Activated CD4-positive, CD25-positive, alpha-beta regulatory T cell (primary cell): ENCODE data around the gene MAP3K14.
"Not testable (repeated sequence)": the region's sequence is repeated elsewhere in the genome, so short reads cannot be mapped to it uniquely, and the experiment has no call there.

Experiments used
- DNase-seq, 4 experiments: peaks; one replicate each; lab custom pipeline; 2025; lab: John Stamatoyannopoulos, UW

MAP3K14 gene

GRCh38 chr17:45315648-45316433, 979 bp downstream of the MAP3K14 start:
- DNase-seq = no peak

DNA sequence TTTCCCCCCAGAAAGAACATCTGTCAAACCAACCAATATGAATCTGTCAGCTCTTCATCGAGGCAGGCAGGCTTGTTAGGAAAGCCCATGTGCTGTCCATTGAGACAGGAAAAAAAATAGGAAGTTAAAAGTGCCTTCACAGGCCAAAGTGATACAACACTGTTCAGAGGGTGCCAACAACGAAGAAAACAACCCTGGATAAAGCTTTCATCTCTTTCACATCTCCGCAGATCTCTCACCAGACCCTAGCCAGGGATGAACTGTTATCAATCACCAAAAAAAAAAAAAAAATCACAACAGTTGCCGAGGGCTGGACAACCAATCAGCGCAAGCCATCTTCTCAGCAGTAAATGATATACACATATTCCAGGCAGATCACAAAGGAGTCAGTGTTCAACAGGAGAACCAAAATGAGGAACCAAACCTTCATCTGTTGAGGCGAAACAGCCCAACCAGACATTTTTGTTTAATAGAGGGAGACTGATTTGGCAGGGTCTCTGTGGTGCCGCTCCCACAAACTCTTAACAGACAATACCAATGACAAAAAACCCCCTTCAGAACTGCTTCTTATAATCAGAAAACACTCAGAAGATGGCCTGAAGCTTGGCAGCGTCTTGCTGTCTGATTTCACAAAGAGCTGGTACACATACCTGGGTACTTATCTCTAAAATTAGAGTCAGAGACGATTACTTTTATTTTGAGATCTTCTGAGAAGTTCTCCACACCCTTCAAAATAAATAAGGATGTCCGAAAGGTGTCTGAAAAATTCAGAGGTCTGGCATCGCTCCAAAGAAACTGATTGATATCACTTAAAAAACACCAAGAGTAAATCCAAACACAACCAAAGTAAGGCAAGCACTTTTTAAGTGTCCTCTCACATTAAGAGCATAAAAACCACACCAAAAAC, 1.8 kb downstream of the MAP3K14 start:
- DNase-seq = no peak

GRCh38 chr17:45313996-45314740, 2.7 kb downstream of the MAP3K14 start:
- DNase-seq = no peak

DNA sequence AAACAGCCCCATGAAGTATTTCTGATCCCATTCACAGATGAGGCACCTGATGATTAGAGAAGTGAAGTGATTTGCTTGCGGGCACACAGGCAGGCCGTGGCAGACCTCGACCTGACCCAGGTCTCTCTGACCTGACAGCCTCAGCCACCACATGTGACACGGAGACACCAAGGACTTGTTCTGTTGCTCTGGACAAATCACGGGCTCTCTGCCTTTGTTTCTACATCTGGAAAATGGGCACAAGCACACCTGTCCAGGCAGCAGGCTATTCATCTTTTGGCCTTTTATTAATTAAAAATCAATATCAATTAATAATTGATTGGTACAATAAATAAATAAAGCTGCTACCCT, 3.4 kb downstream of the MAP3K14 start:
- DNase-seq = no peak

DNA sequence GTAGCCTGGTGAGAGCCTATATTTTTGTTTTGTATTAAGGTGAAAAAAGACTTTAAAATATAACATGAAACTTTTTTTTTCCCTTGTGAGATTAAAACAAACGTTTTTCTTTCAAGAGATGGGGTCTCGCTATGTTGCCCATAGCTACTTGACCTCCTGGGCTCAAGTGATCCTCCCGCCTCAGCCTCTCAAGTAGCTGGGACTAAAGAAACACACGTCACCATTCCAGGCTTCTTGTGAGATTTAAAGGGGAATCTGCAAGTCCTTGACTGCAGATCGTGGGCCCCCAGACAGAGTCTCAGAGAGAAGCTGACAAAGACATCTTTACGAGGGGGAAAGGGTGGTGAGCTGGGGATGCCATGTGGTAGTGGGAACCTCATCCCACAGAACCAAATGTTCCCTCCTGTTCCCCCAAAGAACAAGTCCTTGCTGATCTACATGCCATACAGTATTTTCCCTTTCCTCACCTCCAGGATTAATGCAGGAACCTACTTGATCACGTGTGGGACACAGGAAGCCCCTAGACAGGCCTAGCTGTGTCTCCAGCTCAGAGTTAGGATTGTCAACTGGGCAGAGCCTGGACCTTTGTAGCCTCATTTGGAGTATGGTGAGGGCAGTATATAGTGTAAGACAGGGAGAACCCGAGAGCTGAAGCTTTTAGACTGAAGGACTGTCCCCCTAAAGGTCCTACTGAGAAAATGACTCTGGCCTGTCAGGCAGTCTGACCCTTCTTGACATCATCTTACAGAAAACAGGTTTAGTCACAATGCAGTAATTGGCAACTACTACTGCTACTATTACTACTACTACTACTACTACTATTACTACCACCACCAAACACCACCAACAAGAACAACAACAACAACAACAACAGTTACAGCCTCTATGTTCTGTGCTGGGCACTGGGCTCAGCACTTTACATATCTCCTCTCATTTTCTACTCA, 4.1 kb downstream of the MAP3K14 start:
- DNase-seq = no peak

DNA sequence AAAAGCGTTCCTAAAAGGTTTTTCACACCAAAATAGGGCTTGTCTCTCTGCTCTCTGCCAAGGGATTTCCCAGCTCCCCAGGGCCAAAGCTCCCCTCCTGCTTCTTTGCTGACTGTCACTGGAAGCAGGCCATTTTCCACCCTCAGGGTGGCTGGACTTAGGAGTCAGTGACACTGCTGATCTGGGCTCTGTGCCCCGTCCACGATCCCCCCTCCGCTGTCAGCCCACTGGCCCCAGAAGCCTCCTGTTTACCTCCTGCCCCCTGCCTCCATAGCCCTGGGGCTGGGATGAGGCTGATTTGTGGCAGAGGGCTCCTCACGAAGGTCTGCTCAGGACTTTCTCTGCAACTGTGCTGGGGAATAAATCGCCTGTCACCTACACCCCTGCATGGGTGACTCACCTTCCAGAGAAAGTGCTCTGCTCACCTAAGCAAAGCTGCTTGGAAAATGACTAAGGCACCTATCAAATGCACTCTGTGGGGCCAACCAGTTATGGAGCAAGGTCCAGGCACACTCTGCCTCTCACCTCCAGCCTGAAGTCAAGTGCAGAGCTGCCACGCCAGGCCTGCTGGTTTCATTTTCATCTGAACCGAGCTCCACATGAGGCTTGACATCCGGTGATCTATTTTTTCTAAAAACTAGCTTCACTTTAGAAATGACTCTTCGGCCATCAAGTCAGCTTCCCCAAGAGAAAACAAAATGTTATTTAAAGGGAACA, 4.9 kb downstream of the MAP3K14 start:
- peak; percentile 32 to 57 (median 34) for DNase-seq

DNA sequence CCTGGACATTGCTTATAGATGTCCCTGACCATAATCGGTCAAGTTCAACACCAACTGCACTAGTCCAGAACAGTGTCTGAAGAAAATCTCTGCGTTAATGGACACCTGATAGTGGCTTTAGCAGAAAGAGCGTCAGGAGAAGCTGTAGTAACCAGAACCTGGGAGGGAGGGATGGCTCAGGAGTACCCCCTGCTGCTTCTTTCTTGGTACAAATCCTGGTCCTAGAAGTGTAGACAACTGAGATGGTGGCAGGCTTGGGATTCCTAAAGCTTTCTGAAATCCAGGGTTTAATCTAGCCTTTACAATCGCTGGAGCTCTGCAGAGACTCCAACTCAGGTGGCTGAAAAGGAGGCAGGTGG, 5.4 kb downstream of the MAP3K14 start:
- DNase-seq = no peak

DNA sequence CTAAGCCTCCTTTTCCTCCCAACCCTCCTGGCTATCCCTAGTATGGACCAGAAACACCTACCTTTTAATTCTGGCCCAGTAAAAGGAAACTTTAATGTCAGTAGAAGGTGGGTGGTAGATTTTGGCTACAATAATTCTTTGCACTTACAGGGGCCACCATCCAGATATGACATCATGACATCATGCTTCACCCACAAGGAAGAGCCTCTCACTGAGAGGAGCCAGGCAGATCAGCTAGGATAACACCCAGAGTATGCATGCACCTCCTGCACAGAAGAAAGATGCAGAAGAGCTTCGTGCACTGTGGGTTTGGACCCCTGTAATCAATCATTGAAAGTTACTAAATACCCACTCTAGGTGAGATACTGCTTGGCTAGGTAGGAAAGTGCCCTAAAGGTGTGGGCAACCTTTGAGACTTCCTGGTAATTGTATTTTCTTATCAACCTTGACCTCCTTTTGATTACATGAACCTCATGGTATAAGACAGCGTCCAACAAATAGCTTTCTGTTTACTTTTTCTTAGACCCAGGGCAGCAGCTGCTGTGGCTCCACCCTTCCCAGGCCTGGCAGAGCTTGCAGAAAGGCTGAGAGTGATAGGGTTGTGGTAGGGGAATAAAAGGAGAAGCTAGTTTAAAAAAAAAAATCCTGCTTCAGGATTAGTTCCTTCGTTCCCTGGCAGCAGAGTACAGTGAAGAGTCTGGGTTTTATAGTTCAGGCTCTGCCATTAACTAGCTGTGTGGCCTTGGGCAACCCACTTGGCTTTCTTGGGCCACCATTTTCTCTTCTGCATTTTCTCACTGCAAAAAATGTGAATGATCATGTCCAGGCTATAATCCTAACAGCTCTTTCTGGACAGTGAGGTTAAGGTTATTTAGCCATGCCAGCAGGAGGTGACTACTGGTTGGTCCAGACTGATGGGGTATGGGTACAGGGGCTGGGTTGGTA, 6.2 kb downstream of the MAP3K14 start:
- DNase-seq = no peak

DNA sequence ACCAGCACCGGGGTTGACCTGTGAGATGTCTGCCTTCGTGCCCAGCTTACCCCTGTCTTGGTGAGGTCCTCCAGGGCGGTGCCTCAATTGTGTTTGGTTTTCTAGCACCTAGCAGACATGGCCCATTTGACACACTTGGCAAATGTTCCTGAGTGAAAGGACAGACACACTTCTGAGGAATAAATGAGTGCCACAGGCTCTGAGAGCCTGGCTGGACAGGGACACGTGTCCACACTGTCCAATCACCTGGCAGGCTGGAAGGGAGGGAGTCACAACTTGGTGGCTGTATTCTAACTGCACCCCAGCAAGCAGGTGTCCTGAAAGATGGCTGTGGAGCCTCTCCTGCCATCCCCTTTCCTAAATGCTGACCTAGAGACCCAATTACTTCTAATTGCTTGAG, 7.4 kb downstream of the MAP3K14 start:
- DNase-seq = no peak

- DNase-seq = no peak
Measured at GRCh38 chr17:45308840-45309239, 8.0 kb downstream of the MAP3K14 start.

GRCh38 chr17:45308016-45308365, 8.8 kb downstream of the MAP3K14 start:
- DNase-seq = no peak

- no peak for DNase-seq
Measured at GRCh38 chr17:45307290-45308015, 9.4 kb downstream of the MAP3K14 start.

DNA sequence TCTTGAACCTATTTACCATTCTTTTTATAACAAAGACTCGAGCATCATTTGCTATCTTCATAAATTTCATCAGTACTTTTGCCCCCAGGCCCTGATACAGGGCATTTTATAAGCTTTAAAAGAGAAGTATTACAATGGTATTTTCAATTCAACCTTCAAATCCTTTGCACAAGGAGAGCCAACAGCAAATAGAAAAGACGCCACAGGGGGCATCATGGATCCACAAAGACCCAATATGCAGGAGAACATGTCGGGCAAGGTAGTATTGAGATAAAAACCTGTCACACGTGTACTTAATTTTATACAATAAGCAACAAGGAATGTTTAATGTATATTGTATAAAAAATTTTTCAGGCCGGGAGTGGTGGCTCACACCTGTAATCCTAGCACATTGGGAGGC, 10.2 kb downstream of the MAP3K14 start:
- no peak for DNase-seq

GRCh38 chr17:45306094-45306493, 10.7 kb downstream of the MAP3K14 start:
- no peak for DNase-seq

DNA sequence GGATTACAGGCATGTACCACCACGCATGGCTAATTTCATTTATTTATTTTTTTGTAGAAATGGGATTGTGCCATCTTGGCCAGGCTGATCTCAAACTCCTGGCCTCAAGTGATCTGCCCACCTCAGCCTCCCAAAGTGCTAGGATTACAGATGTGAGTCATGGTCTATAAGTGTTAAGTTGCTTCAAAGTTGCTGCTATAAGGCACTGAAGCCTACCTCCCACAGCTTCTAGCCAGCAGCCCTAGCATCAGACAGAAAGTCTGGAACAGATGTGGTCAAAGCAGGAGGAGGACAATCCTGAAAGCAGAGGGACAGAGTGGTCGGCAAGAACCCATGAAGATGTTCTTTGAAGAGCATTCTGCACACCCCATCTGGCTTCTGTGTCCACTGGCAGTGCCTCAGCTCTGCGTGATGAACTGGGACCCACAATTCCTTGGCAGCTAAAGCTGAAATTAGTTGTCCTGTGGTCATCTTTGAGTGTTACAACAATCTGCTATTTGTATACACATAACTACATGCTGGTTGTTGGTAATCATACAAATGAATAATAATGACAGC, 11.2 kb downstream of the MAP3K14 start:
- DNase-seq = no peak

DNA sequence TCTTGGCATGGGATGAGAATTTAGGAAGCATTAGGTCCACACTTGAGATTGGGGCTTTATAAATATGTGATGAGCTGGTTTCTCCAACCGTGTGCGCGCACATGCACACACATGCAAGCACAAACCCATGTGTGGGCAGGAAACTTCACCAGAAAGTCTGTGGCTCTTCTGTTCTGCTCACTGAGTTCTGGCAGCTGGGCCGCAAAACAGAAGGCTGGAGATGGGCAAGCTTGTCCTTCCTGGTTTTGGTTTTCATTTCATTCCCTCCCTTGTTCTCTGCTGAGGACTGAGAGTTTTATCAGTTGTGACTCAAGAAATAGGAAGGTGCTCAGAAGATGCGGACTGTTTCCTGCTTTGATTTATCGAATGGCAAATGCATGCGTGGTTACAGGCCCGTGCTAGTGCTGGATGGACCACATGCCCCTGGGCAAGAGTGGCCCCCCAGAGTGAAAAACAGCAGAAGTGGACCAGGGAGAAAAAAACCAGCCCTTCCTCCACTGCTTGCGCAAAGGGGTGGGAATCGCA, 14.1 kb downstream of the MAP3K14 start:
- DNase-seq = no peak

DNA sequence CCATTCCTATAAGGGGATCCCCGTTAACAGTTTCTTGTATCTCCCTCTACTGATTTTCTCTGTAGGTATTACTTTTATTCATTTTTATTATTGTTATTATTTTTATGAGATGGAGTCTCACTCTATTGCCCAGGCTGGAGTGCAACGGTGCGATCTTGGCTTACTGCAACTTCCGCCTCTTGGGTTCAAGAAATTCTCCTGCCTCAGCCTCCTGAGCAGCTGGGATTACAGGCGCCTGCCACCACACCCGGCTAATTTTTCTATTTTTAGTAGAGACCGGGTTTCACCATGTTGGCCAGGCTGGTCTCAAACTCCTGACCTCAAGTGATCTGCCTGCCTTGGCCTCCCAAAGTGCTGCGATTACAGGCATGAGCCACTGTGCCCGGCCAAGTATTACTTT, 14.6 kb downstream of the MAP3K14 start:
- DNase-seq = not testable (repeated sequence)

- no peak for DNase-seq
Measured at GRCh38 chr17:45301674-45302073, 15.1 kb downstream of the MAP3K14 start.
